Progenitor cell of endocrine pancreas (in vitro differentiated cells): Measurements from ENCODE around the gene RADIL. TPM values are rescaled to one million over a fixed set of nuclear protein-coding genes. Genes with fewer than 3 reads are reported as not detected.

Experiments
- DNase-seq: peaks from one replicate; pipeline ENCODE4 v3.0.0; 2021; ENCODE audit warnings: low spot score; ENCODE audit not compliant: unreplicated experiment
- H3K27ac Mint-ChIP-seq: 2 replicates; pipeline ENCODE4 v1.8.0; 2021; ENCODE audit warnings: mild to moderate bottlenecking, moderate library complexity, mixed read lengths
- H3K27me3 Mint-ChIP-seq: 2 replicates; pipeline ENCODE4 v1.8.0; 2021; ENCODE audit warnings: mixed read lengths
- H3K36me3 Mint-ChIP-seq: 2 replicates; pipeline ENCODE4 v1.8.0; 2022; ENCODE audit warnings: mixed read lengths; ENCODE audit not compliant: insufficient read depth
- H3K4me1 Mint-ChIP-seq: 2 replicates; pipeline ENCODE4 v1.8.0; 2021; ENCODE audit warnings: low read depth, mixed read lengths
- H3K4me3 Mint-ChIP-seq: 2 replicates; pipeline ENCODE4 v1.8.0; 2021; ENCODE audit warnings: low read depth, mild to moderate bottlenecking, moderate library complexity, mixed read lengths
- H3K9me3 Mint-ChIP-seq: 2 replicates; pipeline ENCODE4 v1.8.0; 2021; ENCODE audit warnings: low read depth, mixed read lengths
- CTCF ChIP-seq: fragments of 200-600 bp; sonication (generic); IDR thresholded peaks from one replicate; pipeline ENCODE4 v1.5.0; 2021; ENCODE audit warnings: antibody characterized with exemption, mild to moderate bottlenecking; ENCODE audit not compliant: unreplicated experiment
- total RNA-seq: library from RNA; stranded (reverse); gene quantifications from 2 replicates; pipeline ENCODE4 v1.2.1, GENCODE V29; 2021

Gene RADIL
- total RNA-seq, 1 donor from 2014 or later, result 2.0 TPM

GRCh38 chr7:4916113-4916512, 32.6 kb upstream of the RADIL start:
- Mint-ChIP-seq H3K27me3 (no peaks in the 10 kb centered on the region), H3K36me3 (no peaks in the 10 kb centered on the region), H3K9me3 (no peaks in the 10 kb centered on the region), H3K27ac (no peak overlapping the region), H3K4me3 (no peak overlapping the region), H3K4me1 (no peaks in the 10 kb centered on the region)
- DNase-seq, result no peak
- no peak for TF ChIP-seq CTCF

GRCh38 chr7:4911111-4911828, 27.8 kb upstream of the RADIL start:
- no peak for TF ChIP-seq CTCF
- Mint-ChIP-seq H3K27me3 (peaks cover 3% of the 10 kb centered on the region), H3K36me3 (no peaks in the 10 kb centered on the region), H3K27ac (no peak overlapping the region), H3K9me3 (no peaks in the 10 kb centered on the region), H3K4me1 (no peaks in the 10 kb centered on the region), H3K4me3 (no peak overlapping the region)
- no peak for DNase-seq

- no peak for TF ChIP-seq CTCF
- H3K4me3 Mint-ChIP-seq, result no peak overlapping the region
- no peaks in the 10 kb centered on the region for H3K4me1 Mint-ChIP-seq
- peaks cover 17% of the 10 kb centered on the region for H3K27me3 Mint-ChIP-seq
- H3K36me3 Mint-ChIP-seq, result no peaks in the 10 kb centered on the region
- no peak overlapping the region for H3K27ac Mint-ChIP-seq
- no peak for DNase-seq
- no peaks in the 10 kb centered on the region for H3K9me3 Mint-ChIP-seq
These were observed 23.2 kb upstream of the RADIL start for GRCh38 chr7:4906682-4907081.

- Mint-ChIP-seq H3K36me3 (no peaks in the 10 kb centered on the region), H3K27me3 (peaks cover 17% of the 10 kb centered on the region), H3K9me3 (no peaks in the 10 kb centered on the region), H3K4me1 (no peaks in the 10 kb centered on the region), H3K27ac (no peak overlapping the region), H3K4me3 (no peak overlapping the region)
- no peak for TF ChIP-seq CTCF
- no peak for DNase-seq
These were observed 21.7 kb upstream of the RADIL start for GRCh38 chr7:4905171-4905570.

GRCh38 chr7:4904346-4904745, 20.8 kb upstream of the RADIL start:
- H3K4me1 Mint-ChIP-seq, result peaks cover 2% of the 10 kb centered on the region
- no peak overlapping the region for H3K4me3 Mint-ChIP-seq

More at GRCh38 chr7:4904346-4904745, 20.8 kb upstream of the RADIL start:
- no peak for DNase-seq
- H3K36me3 Mint-ChIP-seq, result no peaks in the 10 kb centered on the region
- no peak for TF ChIP-seq CTCF
- H3K27me3 Mint-ChIP-seq, result peaks cover 17% of the 10 kb centered on the region
- no peaks in the 10 kb centered on the region for H3K9me3 Mint-ChIP-seq
- no peak overlapping the region for H3K27ac Mint-ChIP-seq
